NOMO-1 treated with DMSO at 0.1 percent for 48 hours (cell line): ENCODE data around the gene HYLS1.

Source experiments
- DNase-seq: peaks from one replicate; lab custom pipeline; 2025; ENCODE audit not compliant: unreplicated experiment; lab: John Stamatoyannopoulos, UW

Gene HYLS1

DNA sequence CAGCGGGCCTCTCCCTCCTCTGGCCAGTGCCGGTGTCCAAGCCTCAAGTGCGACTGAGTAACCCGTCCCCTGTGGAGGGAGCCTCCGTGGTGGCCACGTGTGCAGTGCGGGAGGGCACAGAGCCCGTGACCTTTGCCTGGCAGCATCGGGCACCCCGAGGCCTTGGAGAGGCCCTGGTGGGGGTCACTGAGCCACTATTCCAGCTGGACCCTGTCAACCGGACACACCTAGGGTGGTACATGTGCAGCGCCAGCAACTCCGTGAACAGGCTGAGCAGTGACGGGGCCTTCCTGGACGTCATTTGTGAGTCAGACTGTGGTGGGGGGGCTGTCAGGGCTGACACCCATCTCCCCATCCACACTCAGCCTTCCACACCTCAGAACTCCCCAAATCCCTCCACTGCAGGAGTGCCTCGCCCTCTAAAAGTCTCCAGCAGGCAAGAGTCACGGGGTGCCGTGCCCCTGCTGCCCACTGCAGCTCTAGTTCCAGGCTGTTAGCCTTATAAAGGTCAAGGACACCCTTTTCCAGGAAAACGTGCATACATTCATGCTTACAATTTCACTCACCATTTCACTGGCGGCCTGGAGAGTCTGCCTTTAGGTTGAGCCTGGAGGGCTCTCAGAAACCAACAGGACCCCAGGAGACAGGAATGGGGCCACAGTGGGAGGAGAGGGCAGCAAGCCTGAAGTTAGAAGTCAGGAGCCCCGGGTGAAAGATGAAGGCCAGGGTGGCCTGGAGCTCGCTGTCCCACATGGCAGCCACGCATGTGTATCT is 61.0 kb downstream of the HYLS1 start:
- DNase-seq, result no peak

DNA sequence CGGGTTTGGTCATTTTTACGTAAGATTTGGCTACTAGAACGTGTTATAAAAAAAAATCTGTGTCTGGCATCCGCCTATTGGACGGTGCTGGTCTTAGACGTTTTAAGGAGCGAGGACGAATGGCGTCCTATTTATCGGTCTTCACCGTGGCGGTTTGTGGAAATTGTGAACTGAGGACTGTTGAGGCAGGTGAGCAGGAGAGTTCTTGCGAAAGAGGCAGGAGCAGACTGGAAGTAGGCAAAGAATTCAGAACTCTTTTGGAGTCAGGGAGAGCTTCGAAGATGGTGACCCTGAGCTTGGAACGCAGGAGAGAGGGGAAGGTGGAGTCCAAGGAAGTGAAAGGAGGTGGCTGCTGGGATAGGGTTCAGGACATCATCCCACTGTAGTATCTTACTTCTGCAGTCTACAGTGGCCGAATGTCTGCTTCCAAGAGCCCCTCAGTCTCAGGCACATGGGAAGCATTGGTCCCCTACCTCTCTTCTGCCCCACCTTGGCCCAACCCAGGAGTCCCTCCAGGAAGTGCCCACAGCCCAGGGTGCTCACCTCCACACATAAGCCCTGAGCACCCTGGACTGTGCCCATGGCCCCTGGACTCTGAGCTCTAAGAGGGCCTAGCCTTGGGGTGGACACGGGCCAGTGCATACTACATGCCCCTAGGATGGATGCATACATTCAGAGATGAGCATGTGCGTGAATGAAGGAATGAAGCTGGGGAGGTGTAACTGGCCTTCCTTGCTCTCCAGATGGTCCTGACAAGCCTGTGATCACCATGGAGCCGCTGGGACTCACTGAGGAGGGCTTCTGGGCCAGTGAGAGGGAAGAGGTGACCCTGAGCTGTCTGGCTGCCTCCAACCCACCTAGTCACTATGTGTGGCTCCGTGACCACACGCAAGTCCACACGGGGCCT is 62.1 kb downstream of the HYLS1 start:
- no peak for DNase-seq

DNA sequence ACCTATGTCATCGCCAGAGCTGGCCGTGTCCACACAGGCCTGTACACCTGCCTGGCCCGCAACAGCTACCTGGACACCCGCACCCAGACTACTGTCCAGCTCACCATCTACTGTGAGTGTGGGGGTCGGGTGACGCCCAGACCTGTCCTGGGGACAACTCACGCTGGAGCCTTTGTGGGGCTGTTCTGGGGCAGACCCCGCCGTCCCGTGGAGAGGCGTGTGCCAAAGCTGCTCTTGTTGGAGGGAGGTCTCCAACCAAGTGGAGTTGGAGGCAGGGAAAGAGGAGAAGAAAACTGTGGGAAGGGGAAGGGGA is 62.7 kb downstream of the HYLS1 start:
- no peak for DNase-seq
